GM23338 (cell line): Measurements from ENCODE around the gene ZEB2.

Experiments used
- CREB1 ChIP-seq: fragments of 250-450 bp; sonication (Bioruptor Pico); IDR thresholded peaks from 2 replicates; pipeline ENCODE4 v1.5.0; 2020; ENCODE audit warnings: low read depth, mild to moderate bottlenecking, moderate library complexity
- CTCF ChIP-seq, 2 experiments: fragments of 200-600 bp in 1 of 2; sonication (generic) in 1 of 2; conservative IDR thresholded peaks; 2 replicates each; pipeline versions ENCODE4 v1.5.1 to v1.6.1; 2016 to 2017; ENCODE audit warnings: antibody characterized with exemption in 2 of 2, low read depth in 2 of 2, mild to moderate bottlenecking in 2 of 2, moderate library complexity in 1 of 2
- JUNB ChIP-seq: IDR thresholded peaks from one replicate; pipeline ENCODE4 v1.6.1; 2016; ENCODE audit warnings: antibody characterized with exemption; ENCODE audit not compliant: unreplicated experiment
- NANOG ChIP-seq: IDR thresholded peaks from 2 replicates; pipeline ENCODE4 v1.6.1; 2016; ENCODE audit warnings: antibody characterized with exemption, borderline replicate concordance
- POLR2AphosphoS5 ChIP-seq: IDR thresholded peaks from 2 replicates; pipeline ENCODE4 v1.6.1; 2016; ENCODE audit warnings: antibody characterized with exemption, low read depth
- ZNF331 ChIP-seq: fragments of 250-450 bp; sonication (Bioruptor Pico); IDR thresholded peaks from 2 replicates; pipeline ENCODE4 v1.5.0; 2020; ENCODE audit warnings: low read depth, mild to moderate bottlenecking, moderate library complexity

GRCh38 chr2:144481109-144481508 lies 38.8 kb downstream of the ZEB2 start:
- TF ChIP-seq JUNB (no peak), CTCF (conservative IDR thresholded peaks at IDR 0.05; ENCODE audit: low read depth in 2 of 2) (no peak), POLR2AphosphoS5 (no peak), ZNF331 (CRISPR knock-in tag) (no peak), CREB1 (CRISPR knock-in tag) (no peak), NANOG (no peak)
